Upper lobe of left lung (tissue), 6 donors: Measurements from ENCODE around the gene ATXN7L2. TPM values are rescaled to one million over a fixed set of nuclear protein-coding genes. Genes with fewer than 3 reads are reported as not detected.

Source experiments
- ATAC-seq, 2 donors: fragments of 200-7000 bp; cut with Tn5 transposase; one replicate each; pipeline ENCODE4 v1.9.1; 2022; ENCODE audit warnings: mild to moderate bottlenecking in 2 of 2, moderate library complexity in 2 of 2; ENCODE audit not compliant: low FRiP score in 2 of 2
- DNase-seq, 2 donors: peaks; one replicate each; pipeline ENCODE4 v3.0.0-alpha.2; 2019 to 2020
- H3K27ac ChIP-seq, 4 donors: fragments of 200-600 bp; sonication (generic); one replicate each; pipeline ENCODE4 v1.5.1; 2016 to 2019
- H3K27me3 ChIP-seq, 4 donors: fragments of 200-600 bp; sonication (generic); one replicate each; pipeline ENCODE4 v1.5.1; 2017 to 2019
- H3K36me3 ChIP-seq, 4 donors: fragments of 200-600 bp; sonication (generic); one replicate each; pipeline ENCODE4 v1.5.1; 2016 to 2019
- H3K4me1 ChIP-seq, 4 donors: fragments of 200-600 bp; sonication (generic); one replicate each; pipeline ENCODE4 v1.5.1; 2018 to 2019
- H3K4me3 ChIP-seq, 4 donors: fragments of 200-600 bp; sonication (generic); one replicate each; pipeline ENCODE4 v1.5.1; 2017 to 2019; ENCODE audit warnings: mild to moderate bottlenecking in 2 of 4, moderate library complexity in 1 of 4
- H3K9me3 ChIP-seq, 4 donors: fragments of 200-600 bp; sonication (generic); one replicate each; pipeline ENCODE4 v1.5.1; 2018 to 2019
- EP300 ChIP-seq, 4 donors: sonication (generic); formaldehyde crosslinking; IDR thresholded peaks; one replicate each; pipeline ENCODE4 v1.5.1; 2017; ENCODE audit warnings: antibody characterized with exemption in 4 of 4, control low read depth in 2 of 4
- POLR2A ChIP-seq, 4 donors: fragments of 450-650 bp; IDR thresholded peaks; one replicate each; pipeline ENCODE4 v1.5.1; 2016 to 2017; ENCODE audit warnings: antibody characterized with exemption in 4 of 4, mild to moderate bottlenecking in 2 of 4
- POLR2AphosphoS5 ChIP-seq, 2 donors: sonication (generic); formaldehyde crosslinking; IDR thresholded peaks; one replicate each; pipeline ENCODE4 v1.5.1; 2017; ENCODE audit warnings: antibody characterized with exemption in 2 of 2
- WGBS, 2 donors: methylation state at CpG; one replicate each; pipeline ENCODE4 v1.1.5; 2017 to 2018; 5-methylcytosine and 5-hydroxymethylcytosine counted together
- total RNA-seq, 6 donors: library from RNA; depleted of rRNA in 4 of 6; stranded (reverse); fragments of >200 nt in 4 of 6; gene quantifications; one replicate each; pipeline versions ENCODE4 v1.1.0 to v1.2.1, GENCODE V29; 2016 to 2021
- TF ChIP-seq, protein P1 (sequence below), 6 experiments: fragments of 450-650 bp in 4 of 6; fragments of 200-600 bp in 2 of 6; sonication (generic) in 2 of 6; IDR thresholded peaks; one replicate each; pipeline ENCODE4 v1.5.1; 2016 to 2019; ENCODE audit warnings: antibody characterized with exemption in 6 of 6
- donor health status: DM: no; HTN: no; CAD: no; lungs with moderate emphysema.
- donor health status: DM: no; HTN: yes; CAD: no; lungs with severe emphysema.

The ATXN7L2 gene, protein sequence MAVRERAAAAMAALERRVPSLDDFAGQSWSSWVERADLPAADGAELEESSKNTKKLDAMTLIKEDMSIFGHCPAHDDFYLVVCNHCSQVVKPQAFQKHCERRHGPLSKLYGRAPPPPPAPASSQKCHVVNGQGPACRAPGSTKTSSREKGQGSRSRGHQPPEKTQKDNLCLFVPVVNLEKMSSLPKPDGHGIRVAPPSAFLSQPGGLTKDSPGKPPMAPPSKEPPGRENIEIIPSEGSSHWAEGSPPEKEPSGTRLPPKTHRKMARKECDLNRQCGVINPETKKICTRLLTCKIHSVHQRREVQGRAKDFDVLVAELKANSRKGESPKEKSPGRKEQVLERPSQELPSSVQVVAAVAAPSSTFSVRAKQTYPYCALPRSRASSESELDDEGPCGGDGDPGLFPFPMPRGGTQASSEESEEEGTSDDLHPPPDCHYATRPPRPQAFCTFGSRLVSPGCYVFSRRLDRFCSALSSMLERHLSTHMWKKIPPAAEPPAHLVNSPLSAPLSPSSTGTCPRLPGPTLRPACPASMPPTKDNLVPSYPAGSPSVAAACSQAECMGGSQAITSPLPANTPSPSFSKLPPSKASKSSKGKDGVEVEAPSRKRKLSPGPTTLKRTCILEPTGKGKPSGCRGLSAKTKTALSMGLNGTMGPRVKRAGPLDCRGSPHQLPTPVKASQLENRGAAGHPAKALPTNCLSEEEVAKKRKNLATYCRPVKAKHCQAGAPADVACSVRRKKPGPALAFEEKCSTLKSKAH
- 10 to 100 TPM in 1 of 6 donors, 1 to 10 TPM in 5; 2.3 to 19.9 (median 5.3) TPM for total RNA-seq

DNA sequence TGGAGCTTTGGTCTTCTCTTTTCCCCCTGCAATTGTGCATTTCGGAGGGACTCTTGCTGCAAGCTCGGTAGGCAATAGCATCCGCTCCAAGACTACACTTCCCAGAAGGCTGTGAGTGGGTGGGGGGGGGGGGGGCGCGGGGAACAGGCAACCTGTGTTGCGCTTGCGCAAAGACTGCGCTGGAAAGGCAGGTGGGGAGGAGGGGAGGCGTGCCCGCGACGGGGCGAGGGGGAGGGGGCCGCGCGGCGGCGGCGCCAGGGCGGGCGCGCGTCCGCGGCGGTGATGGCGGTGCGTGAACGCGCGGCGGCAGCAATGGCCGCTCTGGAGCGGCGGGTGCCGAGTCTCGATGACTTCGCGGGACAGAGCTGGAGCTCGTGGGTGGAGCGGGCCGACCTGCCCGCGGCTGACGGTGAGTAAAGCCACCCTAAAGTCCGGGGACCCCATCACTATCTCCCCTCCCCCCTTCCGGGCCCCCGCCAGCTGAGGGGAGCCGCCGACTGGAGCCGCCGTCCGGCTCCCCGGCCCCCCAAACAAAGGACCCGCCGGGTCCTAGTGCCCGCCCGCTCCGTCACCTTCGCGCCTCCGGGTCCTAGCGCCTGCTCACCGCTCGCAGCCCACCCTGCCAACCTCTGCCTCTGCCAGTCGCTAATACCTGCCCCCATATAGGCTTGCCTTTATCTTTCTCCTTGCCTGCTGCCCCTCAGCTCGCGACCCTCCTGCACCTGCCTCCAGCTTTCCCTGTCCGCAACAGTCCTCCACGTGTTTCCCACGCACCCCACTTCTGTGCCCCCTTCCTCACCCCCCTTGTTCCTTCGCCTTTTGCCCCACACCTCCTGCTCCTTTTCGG is at the start of gene ATXN7L2:
Gene ATXN7L2, plus strand, starts transcription at position 234 of the 847 bp plus-strand sequence. Its CDS starts 49 bp downstream, at position 283.
- peak within 1 kb of the TSS; percentile 63 to 81 (median 72) for H3K4me3 ChIP-seq
- 1 to 2% methylated on average over 17 to 22 of the region's 73 CpGs for WGBS, 2 donors
- peak within 1 kb of the TSS; percentile 93 to 97 (median 96) for H3K27ac ChIP-seq
- no peaks in the 10 kb centered on the region for H3K27me3 ChIP-seq
- peaks cover 17 to 20% (median 19%) of the 10 kb centered on the region in 4 donors for H3K4me1 ChIP-seq
- no peaks in the 10 kb centered on the region for H3K9me3 ChIP-seq
- peaks cover 0 to 9% (median 3%) of the 10 kb centered on the region in 4 donors for H3K36me3 ChIP-seq
- ATAC-seq (peak; percentile 88 to 98), DNase-seq (peak; percentile 91 to 98)
- TF ChIP-seq EP300 (IDR thresholded peaks at IDR 0.05) (no peak), POLR2AphosphoS5 (IDR thresholded peaks at IDR 0.05) (peak; percentile 42 to 48), POLR2A (IDR thresholded peaks at IDR 0.05) (peak in 3 of 4 donors; percentile 24 to 77 (median 64))
- TF ChIP-seq, protein P1, sequence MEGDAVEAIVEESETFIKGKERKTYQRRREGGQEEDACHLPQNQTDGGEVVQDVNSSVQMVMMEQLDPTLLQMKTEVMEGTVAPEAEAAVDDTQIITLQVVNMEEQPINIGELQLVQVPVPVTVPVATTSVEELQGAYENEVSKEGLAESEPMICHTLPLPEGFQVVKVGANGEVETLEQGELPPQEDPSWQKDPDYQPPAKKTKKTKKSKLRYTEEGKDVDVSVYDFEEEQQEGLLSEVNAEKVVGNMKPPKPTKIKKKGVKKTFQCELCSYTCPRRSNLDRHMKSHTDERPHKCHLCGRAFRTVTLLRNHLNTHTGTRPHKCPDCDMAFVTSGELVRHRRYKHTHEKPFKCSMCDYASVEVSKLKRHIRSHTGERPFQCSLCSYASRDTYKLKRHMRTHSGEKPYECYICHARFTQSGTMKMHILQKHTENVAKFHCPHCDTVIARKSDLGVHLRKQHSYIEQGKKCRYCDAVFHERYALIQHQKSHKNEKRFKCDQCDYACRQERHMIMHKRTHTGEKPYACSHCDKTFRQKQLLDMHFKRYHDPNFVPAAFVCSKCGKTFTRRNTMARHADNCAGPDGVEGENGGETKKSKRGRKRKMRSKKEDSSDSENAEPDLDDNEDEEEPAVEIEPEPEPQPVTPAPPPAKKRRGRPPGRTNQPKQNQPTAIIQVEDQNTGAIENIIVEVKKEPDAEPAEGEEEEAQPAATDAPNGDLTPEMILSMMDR (IDR thresholded peaks at IDR 0.05), result peak in 2 of 6 experiments; percentile 13 to 17

DNA sequence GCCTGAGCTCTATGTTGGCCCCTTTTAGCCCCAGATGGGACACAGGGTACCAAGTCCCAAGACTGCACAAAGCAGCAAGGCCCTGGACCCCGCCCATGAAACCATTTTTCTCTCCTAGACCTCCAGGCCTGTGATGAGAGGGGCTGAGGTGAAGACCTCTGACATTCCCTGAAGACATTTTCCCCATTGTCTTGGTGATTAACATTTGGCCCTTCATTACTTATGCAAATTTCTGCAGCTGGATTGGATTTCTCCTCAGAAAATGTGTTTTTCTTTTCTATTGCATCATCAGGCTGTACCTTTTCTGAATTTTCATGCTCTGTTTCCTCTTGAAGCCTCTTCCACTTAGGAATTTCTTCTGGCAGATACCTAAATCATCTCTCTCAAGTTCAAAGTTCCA is 49.2 kb upstream of the ATXN7L2 start:
- DNase-seq (no peak), ATAC-seq (no peak)
- no peaks in the 10 kb centered on the region for H3K9me3 ChIP-seq
- H3K27me3 ChIP-seq, result no peaks in the 10 kb centered on the region
- H3K36me3 ChIP-seq, result no peaks in the 10 kb centered on the region
- no peak overlapping the region for H3K4me3 ChIP-seq
- 67 to 71% methylated on average over 1 of the region's 1 CpG for WGBS, 2 donors
- H3K4me1 ChIP-seq, result no peaks in the 10 kb centered on the region
- TF ChIP-seq EP300 (IDR thresholded peaks at IDR 0.05) (no peak), POLR2AphosphoS5 (IDR thresholded peaks at IDR 0.05) (no peak), POLR2A (IDR thresholded peaks at IDR 0.05) (no peak)
- TF ChIP-seq, protein P1 (IDR thresholded peaks at IDR 0.05), result no peak
- H3K27ac ChIP-seq, result no peak overlapping the region

DNA sequence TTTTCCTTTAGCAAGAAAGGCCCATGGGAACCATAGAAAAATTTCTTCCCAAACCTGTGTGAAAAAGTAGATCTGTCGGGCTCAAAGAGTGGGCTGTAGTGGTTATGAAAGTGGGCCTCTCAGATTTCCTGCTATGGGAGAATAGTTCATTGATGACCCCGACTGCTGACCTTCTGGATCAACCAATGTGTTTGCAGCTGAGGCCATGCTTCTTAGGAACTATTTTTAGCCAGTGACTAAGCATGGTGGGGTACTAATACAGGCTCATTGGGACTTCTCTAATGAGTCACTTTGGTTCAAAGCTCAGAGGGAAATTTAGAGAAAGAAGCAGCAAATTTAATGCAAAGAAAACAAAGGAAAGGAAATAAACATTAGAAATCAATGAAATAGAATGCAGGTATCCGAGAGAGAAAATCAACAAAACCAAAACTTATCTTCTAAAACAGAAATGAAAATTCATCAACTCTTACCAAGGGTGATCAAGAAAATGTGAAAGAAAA is 44.9 kb upstream of the ATXN7L2 start:
- no peak for ATAC-seq
- Histone ChIP-seq H3K36me3 (no peaks in the 10 kb centered on the region), H3K4me1 (no peaks in the 10 kb centered on the region), H3K9me3 (no peaks in the 10 kb centered on the region), H3K27me3 (no peaks in the 10 kb centered on the region), H3K27ac (no peak overlapping the region), H3K4me3 (no peak overlapping the region)
- 68 to 72% methylated on average over 3 of the region's 3 CpGs for WGBS, 2 donors
- DNase-seq, result no peak
- TF ChIP-seq EP300 (IDR thresholded peaks at IDR 0.05) (no peak), POLR2A (IDR thresholded peaks at IDR 0.05) (no peak), POLR2AphosphoS5 (IDR thresholded peaks at IDR 0.05) (no peak)
- TF ChIP-seq, protein P1 (IDR thresholded peaks at IDR 0.05), result no peak

DNA sequence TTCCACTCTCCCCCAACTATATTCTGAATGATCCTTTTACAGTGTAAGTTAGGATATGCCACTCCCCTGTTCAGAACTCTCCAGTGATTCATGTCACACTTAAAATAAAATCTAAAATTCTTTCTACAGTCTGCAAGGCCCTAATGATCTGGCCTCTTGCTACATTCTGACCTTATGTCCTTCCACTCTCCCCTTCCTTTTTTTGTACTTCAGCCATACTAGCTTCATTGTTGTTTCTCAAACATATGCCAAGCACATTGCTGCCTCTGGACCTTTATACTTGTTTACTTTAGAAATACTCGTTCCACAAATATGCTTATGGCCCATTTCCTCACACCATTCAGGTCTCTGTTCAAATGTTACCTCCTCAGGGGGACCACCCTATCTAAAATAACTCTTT is 42.6 kb upstream of the ATXN7L2 start:
- no peaks in the 10 kb centered on the region for H3K4me1 ChIP-seq
- DNase-seq (no peak), ATAC-seq (no peak)
- no peaks in the 10 kb centered on the region for H3K27me3 ChIP-seq
- no peak for TF ChIP-seq EP300 (IDR thresholded peaks at IDR 0.05)
- TF ChIP-seq POLR2AphosphoS5 (IDR thresholded peaks at IDR 0.05), result no peak
- TF ChIP-seq, protein P1 (IDR thresholded peaks at IDR 0.05), result no peak
- TF ChIP-seq POLR2A (IDR thresholded peaks at IDR 0.05), result no peak
- H3K36me3 ChIP-seq, result no peaks in the 10 kb centered on the region
- H3K9me3 ChIP-seq, result no peaks in the 10 kb centered on the region
- H3K4me3 ChIP-seq, result no peak overlapping the region
- WGBS, 2 donors, result 21 to 24% methylated on average over 1 of the region's 1 CpG
- no peak overlapping the region for H3K27ac ChIP-seq
